CD14-positive monocyte (primary cell): ENCODE results near the gene MYOZ1. TPM values are rescaled to one million over a fixed set of nuclear protein-coding genes. Genes with fewer than 3 reads are reported as not detected.

Experiments used
- DNase-seq, 3 donors: peaks; one replicate each; pipeline ENCODE4 v3.0.0-alpha.2; 2011 to 2022
- H2AFZ ChIP-seq: 2 replicates; pipeline ENCODE4 v1.6.0; 2012; ENCODE audit warnings: mild to moderate bottlenecking, low read depth, low read length, inconsistent platforms; ENCODE audit not compliant: insufficient read depth, poor library complexity, severe bottlenecking
- H3K27ac ChIP-seq, 2 donors: 1 replicate in 1 of 2; 2 replicates in 1 of 2; pipeline ENCODE4 v1.5.1; 2012 to 2013; ENCODE audit warnings: low read length in 2 of 2, control low read depth in 1 of 2, inconsistent platforms in 1 of 2, low read depth in 1 of 2, mild to moderate bottlenecking in 1 of 2
- H3K27me3 ChIP-seq, 2 donors: one replicate each; pipeline versions ENCODE4 v1.6.0 to v1.6.1; 2011 to 2013; ENCODE audit warnings: low read length in 2 of 2; ENCODE audit not compliant: control insufficient read depth in 2 of 2, insufficient read depth in 2 of 2
- H3K36me3 ChIP-seq, 2 donors: replicated peaks in 1 of 2; 1 replicate in 1 of 2; 2 replicates in 1 of 2; pipeline versions ENCODE4 v1.5.1 to v1.6.1; 2012 to 2013; ENCODE audit warnings: low read length in 2 of 2, control low read depth in 1 of 2, inconsistent platforms in 1 of 2, mild to moderate bottlenecking in 1 of 2; ENCODE audit not compliant: insufficient read depth in 2 of 2, control insufficient read depth in 1 of 2
- H3K4me1 ChIP-seq, 2 donors: 1 replicate in 1 of 2; 2 replicates in 1 of 2; pipeline versions ENCODE4 v1.5.1 to v1.6.1; 2012 to 2013; ENCODE audit warnings: low read length in 2 of 2, control low read depth in 1 of 2, inconsistent platforms in 1 of 2, mild to moderate bottlenecking in 1 of 2, moderate library complexity in 1 of 2; ENCODE audit not compliant: insufficient read depth in 2 of 2, control insufficient read depth in 1 of 2
- H3K4me2 ChIP-seq: replicated peaks from 2 replicates; pipeline ENCODE3; 2012; ENCODE audit warnings: low read length, moderate library complexity, mild to moderate bottlenecking; ENCODE audit not compliant: poor library complexity, severe bottlenecking; ENCODE audit errors: extremely low read depth
- H3K4me3 ChIP-seq, 3 experiments: fragments of 200-600 bp in 1 of 3; sonication (generic) in 1 of 3; replicated peaks in 1 of 3; 1 replicate in 2 of 3; 2 replicates in 1 of 3; pipeline ENCODE4 v1.5.1; 2011 to 2013; ENCODE audit warnings: low read length in 3 of 3, mild to moderate bottlenecking in 3 of 3, control low read depth in 2 of 3, low read depth in 2 of 3, inconsistent platforms in 1 of 3, moderate library complexity in 1 of 3
- H3K79me2 ChIP-seq: 2 replicates; pipeline ENCODE4 v1.6.0; 2012; ENCODE audit warnings: mild to moderate bottlenecking, control low read depth, inconsistent platforms, low read length, moderate library complexity; ENCODE audit not compliant: insufficient read depth
- H3K9ac ChIP-seq: 2 replicates; pipeline ENCODE4 v1.6.0; 2017; ENCODE audit warnings: low read length, mild to moderate bottlenecking; ENCODE audit not compliant: insufficient read depth, poor library complexity, severe bottlenecking
- H3K9me3 ChIP-seq, 2 donors: replicated peaks in 1 of 2; 1 replicate in 1 of 2; 2 replicates in 1 of 2; pipeline versions ENCODE4 v1.5.1 to v1.6.1; 2012 to 2013; ENCODE audit warnings: low read length in 2 of 2, control low read depth in 1 of 2; ENCODE audit not compliant: control insufficient read depth in 1 of 2, insufficient read depth in 1 of 2
- H4K20me1 ChIP-seq: 2 replicates; pipeline ENCODE4 v1.6.0; 2012; ENCODE audit warnings: mild to moderate bottlenecking, low read length, control low read depth, moderate library complexity; ENCODE audit not compliant: insufficient read depth
- H3K27ac Mint-ChIP-seq, 7 donors: one replicate each; pipeline ENCODE4 v1.8.0; 2020; ENCODE audit warnings: mild to moderate bottlenecking in 7 of 7, mixed read lengths in 7 of 7, moderate library complexity in 6 of 7, inconsistent platforms in 2 of 7
- H3K27me3 Mint-ChIP-seq, 3 donors: one replicate each; pipeline ENCODE4 v1.8.0; 2021 to 2022; ENCODE audit warnings: low read depth in 3 of 3, mild to moderate bottlenecking in 3 of 3, mixed read lengths in 3 of 3, moderate library complexity in 3 of 3, inconsistent platforms in 1 of 3
- H3K36me3 Mint-ChIP-seq, 2 donors: one replicate each; pipeline ENCODE4 v1.8.0; 2020; ENCODE audit warnings: mixed read lengths in 2 of 2, inconsistent platforms in 1 of 2, mild to moderate bottlenecking in 1 of 2
- H3K4me1 Mint-ChIP-seq: one replicate; pipeline ENCODE4 v1.8.0; 2020; ENCODE audit warnings: mild to moderate bottlenecking, mixed read lengths
- H3K4me3 Mint-ChIP-seq, 2 donors: one replicate each; pipeline ENCODE4 v1.8.0; 2020; ENCODE audit warnings: mild to moderate bottlenecking in 2 of 2, mixed read lengths in 2 of 2, moderate library complexity in 1 of 2
- H3K9me3 Mint-ChIP-seq, 7 donors: one replicate each; pipeline ENCODE4 v1.8.0; 2020 to 2022; ENCODE audit warnings: mixed read lengths in 7 of 7, mild to moderate bottlenecking in 6 of 7, moderate library complexity in 6 of 7, inconsistent platforms in 2 of 7
- CTCF ChIP-seq: fragments of 200-600 bp; IDR thresholded peaks from one replicate; pipeline ENCODE4 v1.8.0; 2022; ENCODE audit warnings: antibody characterized with exemption, mild to moderate bottlenecking
- whole genome bisulfite sequencing: methylation state at CpG from one replicate; pipeline ENCODE4 v1.1.5; 2013; ENCODE audit warnings: missing lambda C conversion rate; ENCODE audit not compliant: insufficient coverage; 5-methylcytosine and 5-hydroxymethylcytosine counted together
- intact Hi-C, 2 donors: fragments of 100-400 bp; cut with micrococcal nuclease; formaldehyde crosslinking; loops; one replicate each; pipeline versions ENCODE4 v1.15.0 to v1.15.1; 2023
- polyA plus RNA-seq, 3 donors: library from polyadenylated mRNA; depleted of rRNA in 1 of 3; unstranded in 2 of 3; stranded (reverse) in 1 of 3; fragments of 300-500 nt in 2 of 3; fragments of >200 nt in 1 of 3; fragmentation: Illumina TruSeq in 2 of 3; gene quantifications; 1 replicate in 2 of 3; 2 replicates in 1 of 3; pipeline ENCODE4 v1.2.3, GENCODE V29; 2012 to 2021

Gene MYOZ1
- polyA plus RNA-seq, 3 donors = not detected

DNA sequence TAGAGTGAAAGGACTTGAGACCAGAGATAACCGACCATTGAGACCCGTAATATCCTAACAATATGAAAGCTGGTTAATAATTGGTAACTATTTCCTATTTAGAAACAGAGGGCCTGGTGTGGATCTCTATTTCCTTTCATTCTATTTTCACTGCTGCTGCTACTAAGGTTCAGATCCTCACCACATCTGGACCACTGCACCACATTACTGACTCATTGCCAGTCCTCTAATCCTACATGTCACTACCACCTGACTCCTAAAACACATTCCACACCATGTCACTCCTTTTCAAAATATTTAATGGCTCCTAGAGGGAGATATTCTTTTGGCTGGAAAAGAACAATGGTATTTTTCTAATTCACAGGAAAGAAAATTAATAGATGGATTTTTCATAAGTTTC is 56.5 kb downstream of the MYOZ1 start:
- DNase-seq = no peak
- H3K36me3 ChIP-seq = no peaks in the 10 kb centered on the region
- H2AFZ ChIP-seq = no peak overlapping the region
- Mint-ChIP-seq H3K36me3 (no peaks in the 10 kb centered on the region), H3K27me3 (peaks cover 0 to 5% (median 0%) of the 10 kb centered on the region in 3 donors), H3K27ac (no peak overlapping the region), H3K9me3 (peaks cover 0 to 4% (median 0%) of the 10 kb centered on the region in 7 donors), H3K4me3 (no peak overlapping the region), H3K4me1 (peaks cover 19% of the 10 kb centered on the region)
- no peak overlapping the region for H3K9ac ChIP-seq
- no peak overlapping the region for H3K4me2 ChIP-seq
- peaks cover 0 to 2% of the 10 kb centered on the region in 2 donors for H3K9me3 ChIP-seq
- no peak overlapping the region for H3K4me3 ChIP-seq
- H3K27ac ChIP-seq = no peak overlapping the region
- intact Hi-C loops = no loop called here
- H3K79me2 ChIP-seq = no peaks in the 10 kb centered on the region
- no CpG with 5 or more reads among the region's 2 CpGs for WGBS
- H3K4me1 ChIP-seq = peaks cover 5 to 12% of the 10 kb centered on the region in 2 donors
- H4K20me1 ChIP-seq = no peaks in the 10 kb centered on the region
- no peak for TF ChIP-seq CTCF
- H3K27me3 ChIP-seq = no peaks in the 10 kb centered on the region

- Histone ChIP-seq H4K20me1 (no peaks in the 10 kb centered on the region), H2AFZ (no peak overlapping the region), H3K79me2 (no peaks in the 10 kb centered on the region), H3K4me2 (no peak overlapping the region), H3K4me1 (peaks cover 5 to 8% of the 10 kb centered on the region in 2 donors), H3K9ac (no peak overlapping the region), H3K4me3 (no peak overlapping the region), H3K9me3 (peaks cover 0 to 2% of the 10 kb centered on the region in 2 donors), H3K27me3 (no peaks in the 10 kb centered on the region), H3K36me3 (no peaks in the 10 kb centered on the region), H3K27ac (no peak overlapping the region)
- Mint-ChIP-seq H3K4me3 (no peak overlapping the region), H3K27ac (no peak overlapping the region), H3K9me3 (peaks cover 0 to 4% (median 0%) of the 10 kb centered on the region in 7 donors), H3K27me3 (peaks cover 0 to 3% (median 0%) of the 10 kb centered on the region in 3 donors), H3K36me3 (no peaks in the 10 kb centered on the region), H3K4me1 (peaks cover 10% of the 10 kb centered on the region)
- no peak for TF ChIP-seq CTCF
- WGBS = 100% methylated on average over 2 of the region's 2 CpGs
- intact Hi-C loops = no loop called here
- DNase-seq = no peak
Observed at GRCh38 chr10:73581918-73582317, 59.4 kb downstream of the MYOZ1 start.

Other genes with a start within 250 kb of the MYOZ1 start
- 100 to 1,000 TPM in 2 of 3 donors, 10 to 100 TPM in 1; 84.6 to 199 (median 173) TPM for gene ANXA7, start 227.4 kb downstream of the MYOZ1 start, polyA plus RNA-seq
- 1 to 10 TPM in 1 of 3 donors, not detected in 2; 4.9 TPM for gene MSS51, start 207.9 kb downstream of the MYOZ1 start, polyA plus RNA-seq
- 10 to 100 TPM in 1 of 3 donors, 1 to 10 TPM in 2; 4.8 to 18.9 (median 6.5) TPM for gene PPP3CB, start 145.4 kb downstream of the MYOZ1 start, polyA plus RNA-seq
- gene USP54, start 50.1 kb downstream of the MYOZ1 start, polyA plus RNA-seq = 1 to 10 TPM in 1 of 3 donors, under 1 TPM in 2; 0.28 to 2.4 (median 0.55) TPM
- not detected for gene SYNPO2L, start 14.6 kb upstream of the MYOZ1 start, polyA plus RNA-seq
- 1 to 10 TPM in 1 of 3 donors, under 1 TPM in 2; 0.23 to 8.9 (median 0.44) TPM for gene AGAP5, start 56.6 kb upstream of the MYOZ1 start, polyA plus RNA-seq
- gene SEC24C, start 102.9 kb upstream of the MYOZ1 start, polyA plus RNA-seq = 10 to 100 TPM; 25.7 to 65.8 (median 44.8) TPM
- 10 to 100 TPM; 15.0 to 85.0 (median 72.3) TPM for gene CHCHD1, start 140.6 kb upstream of the MYOZ1 start, polyA plus RNA-seq
- gene ZSWIM8, start 144.1 kb upstream of the MYOZ1 start, polyA plus RNA-seq = 100 to 1,000 TPM in 1 of 3 donors, 10 to 100 TPM in 1, 1 to 10 TPM in 1; 7.8 to 150 (median 19.2) TPM
- gene NDST2, start 170.1 kb upstream of the MYOZ1 start, polyA plus RNA-seq = 10 to 100 TPM; 22.7 to 59.1 (median 25.6) TPM
- gene CAMK2G, start 233.1 kb upstream of the MYOZ1 start, polyA plus RNA-seq = 10 to 100 TPM in 1 of 3 donors, 1 to 10 TPM in 2; 1.7 to 60.7 (median 3.0) TPM